Activated gamma-delta T cell (primary cell): Measurements from ENCODE around the gene PRRT1B.
A peak's percentile ranks its signal among the peaks of the same experiment; 100 is the strongest.

Source experiments
- DNase-seq: peaks from one replicate; lab custom pipeline; 2025; lab: John Stamatoyannopoulos, UW

The PRRT1B gene

DNA sequence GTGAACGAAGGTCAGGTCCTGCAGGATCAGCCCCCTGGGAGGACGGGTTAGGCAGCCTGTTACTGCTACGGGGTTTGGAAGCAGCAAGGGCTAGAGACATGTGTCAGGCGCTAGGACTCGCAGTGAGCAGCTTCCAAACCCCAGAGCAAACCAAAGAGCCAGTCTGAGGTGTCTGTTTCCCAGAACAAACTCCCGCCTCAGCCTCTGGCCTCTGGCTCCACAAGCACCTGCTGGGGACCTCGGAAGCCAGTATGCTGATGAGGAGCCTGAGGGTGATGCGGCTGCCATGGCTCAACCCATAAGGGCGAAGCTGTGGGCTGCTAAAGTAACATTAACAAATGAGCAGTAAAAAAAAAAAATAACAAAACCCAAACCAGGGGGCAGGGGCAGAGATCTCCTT, 35.0 kb downstream of the PRRT1B start:
- no peak for DNase-seq

DNA sequence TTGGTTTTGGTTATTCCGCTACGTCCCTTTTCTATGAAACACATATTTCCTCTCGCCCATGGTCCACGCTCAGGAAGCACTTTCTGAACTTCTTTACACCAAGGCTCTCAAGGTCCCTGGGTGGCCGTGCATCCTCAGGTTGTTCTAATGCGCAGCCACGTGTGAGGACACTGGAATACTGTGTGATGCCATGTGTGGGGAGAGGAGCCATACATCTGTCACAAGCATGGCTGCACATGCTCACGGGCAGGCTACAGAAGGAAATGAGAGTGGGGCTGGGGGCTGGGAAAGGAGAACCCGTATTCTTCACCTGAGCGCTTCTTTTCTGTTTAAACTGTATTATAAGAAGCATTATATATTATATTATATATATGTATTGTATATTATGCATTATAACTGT, 36.7 kb downstream of the PRRT1B start:
- no peak for DNase-seq

DNA sequence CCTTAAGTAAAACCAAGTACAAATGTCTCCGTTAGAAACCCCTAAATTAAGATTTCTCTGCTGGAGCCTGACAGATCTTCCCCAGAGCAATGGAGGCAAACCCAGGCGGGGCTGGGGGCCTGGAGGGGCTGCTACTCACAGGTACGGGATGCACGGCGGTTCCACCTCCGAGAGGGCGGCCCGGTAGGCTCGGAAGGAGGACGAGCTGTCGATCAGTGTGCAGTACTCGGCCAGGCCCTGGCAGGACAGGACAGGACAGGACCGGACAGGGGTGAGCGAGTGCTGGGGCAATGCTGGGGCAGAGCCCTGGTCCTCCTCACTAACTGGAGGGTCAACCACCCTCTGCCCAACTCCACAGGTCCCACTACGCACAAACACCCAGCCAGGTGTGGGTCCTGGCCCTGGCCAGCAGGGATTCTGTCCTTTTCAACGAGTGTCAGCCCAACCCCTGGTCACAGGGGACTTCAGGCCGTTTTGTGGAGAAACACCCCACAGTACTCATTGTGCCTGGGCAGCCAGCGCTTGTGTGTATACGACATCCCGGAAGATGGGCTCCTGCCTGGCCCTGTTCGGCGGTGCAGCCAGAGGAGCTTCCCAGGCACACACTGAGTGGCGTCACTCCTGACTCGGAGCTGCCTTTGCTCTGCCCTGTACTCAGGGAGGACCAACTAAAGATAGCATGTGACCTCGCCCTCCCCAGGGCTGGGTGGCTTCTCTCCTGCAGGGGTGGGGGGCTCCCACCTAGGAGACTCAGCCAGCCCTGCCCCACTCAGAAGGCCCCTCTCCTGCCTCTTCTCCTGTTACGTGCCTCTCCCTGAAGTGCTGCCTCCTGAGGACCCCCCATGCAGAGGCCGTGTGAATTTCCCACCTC, 37.4 kb downstream of the PRRT1B start:
- no peak for DNase-seq

DNA sequence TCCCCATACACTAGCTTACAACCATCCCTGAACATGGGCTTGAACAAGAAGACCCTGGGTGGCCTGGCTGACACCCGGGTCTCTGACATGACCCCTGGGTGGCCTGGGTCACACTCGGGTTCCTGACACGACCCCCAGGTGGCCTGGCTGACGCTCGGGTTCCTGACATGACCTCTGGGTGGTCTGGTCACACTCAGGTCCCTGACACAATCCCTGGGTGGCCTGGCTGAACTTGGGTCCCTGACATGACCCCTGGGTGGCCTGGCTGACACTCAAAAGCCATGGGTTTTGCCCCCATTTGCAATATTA, 38.0 kb downstream of the PRRT1B start:
- DNase-seq, result no peak

DNA sequence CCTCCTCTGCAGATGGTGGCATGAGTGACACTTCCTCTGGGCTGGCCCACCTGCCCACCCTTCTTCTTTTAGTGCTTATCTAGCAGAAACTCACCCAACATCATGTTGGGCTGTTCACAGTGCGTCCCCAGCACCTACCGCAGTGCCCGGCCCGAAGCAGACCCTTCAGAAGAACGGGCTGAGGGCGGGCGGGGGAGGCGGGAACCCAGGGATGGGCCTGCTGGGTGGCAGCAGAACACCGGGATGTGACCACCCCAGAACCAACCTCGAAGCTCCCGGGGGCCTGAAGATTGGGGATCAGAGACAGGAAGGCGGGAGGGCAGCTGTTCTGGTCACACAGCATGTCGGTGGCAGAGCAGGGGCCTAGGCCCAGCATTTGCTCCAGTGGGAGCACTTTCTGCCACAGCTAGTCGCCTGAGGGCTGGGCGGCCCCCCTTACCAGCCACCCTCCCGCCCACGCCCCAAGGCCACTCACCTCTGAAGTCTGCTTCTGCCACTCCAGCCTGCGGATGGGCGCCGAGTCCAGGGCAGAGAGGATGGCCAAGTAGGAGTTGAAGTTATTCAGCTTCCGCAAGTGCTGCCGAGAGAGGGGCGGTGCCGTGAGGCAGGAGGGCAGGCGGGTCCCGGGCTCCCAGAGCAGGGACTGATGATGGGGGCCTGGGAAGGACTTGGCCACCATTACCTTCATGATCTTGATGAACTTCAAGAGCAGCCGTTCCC, 38.7 kb downstream of the PRRT1B start:
- no peak for DNase-seq

DNA sequence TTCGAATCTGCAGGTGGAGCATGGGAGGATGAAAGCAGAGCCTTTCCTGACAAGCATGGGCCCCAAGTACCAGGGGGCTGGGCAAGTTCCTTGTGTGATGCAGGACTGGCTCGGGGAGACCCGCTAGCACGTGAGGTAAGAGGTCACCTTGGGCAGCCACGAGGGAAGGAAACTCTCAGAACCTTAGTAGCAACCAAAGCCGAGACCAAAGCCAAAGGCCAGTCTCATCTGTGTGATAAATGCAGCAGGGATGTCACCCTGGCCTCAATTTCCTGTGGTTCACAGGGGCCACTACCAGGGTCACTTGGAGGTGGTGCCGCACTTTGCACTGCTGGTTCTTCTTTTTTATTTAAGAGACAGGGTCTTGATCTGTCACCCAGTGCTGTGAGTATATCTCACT, 39.5 kb downstream of the PRRT1B start:
- DNase-seq, result no peak

DNA sequence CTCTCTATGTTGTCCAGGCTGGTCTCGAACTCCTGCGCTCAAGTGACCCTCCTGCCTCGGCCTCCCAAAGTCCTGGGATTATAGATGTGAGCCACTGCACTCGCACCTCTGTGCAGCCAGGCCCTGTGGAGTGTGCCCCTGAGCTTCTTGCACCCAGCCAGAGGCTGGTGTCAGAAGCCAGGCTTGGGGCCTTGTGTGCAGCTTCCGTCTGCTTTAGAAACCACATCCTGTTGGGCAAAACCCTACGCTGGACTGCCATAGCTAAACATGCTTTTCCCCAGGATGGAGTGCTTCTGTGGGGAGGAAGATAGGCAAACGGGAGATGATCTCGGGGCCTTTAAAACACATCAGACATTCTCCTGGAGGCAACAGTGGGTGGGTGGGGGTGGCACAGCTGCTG, 40.1 kb downstream of the PRRT1B start:
- DNase-seq, result no peak

DNA sequence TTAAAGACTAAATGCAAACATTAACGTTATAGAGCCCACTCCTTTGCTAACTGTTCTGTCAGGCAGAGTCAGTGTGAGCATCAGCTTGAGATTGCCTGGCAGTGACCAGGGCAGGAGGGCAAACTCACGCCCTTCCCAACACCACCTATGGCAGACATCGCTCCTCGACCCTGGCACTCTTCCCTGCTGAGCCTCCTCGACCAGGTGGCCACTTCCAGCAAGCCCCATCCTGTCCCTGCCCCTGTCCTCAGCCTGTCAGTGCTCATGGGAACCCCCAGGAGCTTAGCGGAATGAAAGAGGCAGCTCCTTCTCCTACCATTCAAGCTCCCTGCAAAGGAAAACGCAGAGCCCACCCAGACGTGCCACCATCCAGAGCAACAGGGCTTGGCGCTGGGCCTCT, 42.0 kb downstream of the PRRT1B start:
- no peak for DNase-seq

DNA sequence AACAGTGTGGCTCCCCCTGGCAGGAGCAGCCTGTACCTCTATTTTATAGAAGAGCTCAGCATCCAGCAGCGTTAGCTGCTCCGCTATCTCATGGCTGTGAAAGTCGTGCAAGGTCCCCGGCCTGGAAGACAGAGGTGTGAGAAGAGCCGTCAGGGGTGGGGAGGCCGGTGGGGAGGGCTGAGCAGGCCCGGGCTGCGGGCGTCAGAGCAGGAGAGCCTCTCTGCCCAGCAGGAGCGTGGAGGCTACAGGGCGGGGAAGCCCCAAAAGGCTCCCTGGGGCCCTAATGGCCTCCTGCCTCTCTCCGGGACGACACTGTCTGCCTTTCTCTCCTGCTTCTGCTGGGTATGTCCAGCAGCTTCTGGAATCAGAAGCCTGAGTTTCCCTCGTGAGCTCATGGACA, 42.6 kb downstream of the PRRT1B start:
- DNase-seq, result no peak

DNA sequence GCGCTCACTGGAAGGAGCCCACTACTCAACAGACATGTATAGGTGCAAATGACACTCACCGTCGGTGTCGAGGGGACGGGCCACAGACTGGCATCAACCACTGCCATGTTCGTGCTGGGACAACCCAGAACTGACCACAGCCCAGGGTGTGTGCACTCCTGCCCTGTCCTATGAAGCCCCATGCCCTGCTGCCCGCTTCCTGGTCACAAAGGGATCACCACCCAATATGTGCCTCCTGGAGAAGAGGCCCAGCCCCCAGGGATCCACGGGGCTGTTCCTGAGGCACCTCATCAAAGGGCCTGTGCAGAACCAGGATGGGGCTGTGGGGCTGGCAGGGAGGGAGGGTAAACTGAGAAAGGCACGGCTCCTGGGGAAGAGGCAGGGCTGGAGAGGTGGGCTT, 43.1 kb downstream of the PRRT1B start:
- no peak for DNase-seq

DNA sequence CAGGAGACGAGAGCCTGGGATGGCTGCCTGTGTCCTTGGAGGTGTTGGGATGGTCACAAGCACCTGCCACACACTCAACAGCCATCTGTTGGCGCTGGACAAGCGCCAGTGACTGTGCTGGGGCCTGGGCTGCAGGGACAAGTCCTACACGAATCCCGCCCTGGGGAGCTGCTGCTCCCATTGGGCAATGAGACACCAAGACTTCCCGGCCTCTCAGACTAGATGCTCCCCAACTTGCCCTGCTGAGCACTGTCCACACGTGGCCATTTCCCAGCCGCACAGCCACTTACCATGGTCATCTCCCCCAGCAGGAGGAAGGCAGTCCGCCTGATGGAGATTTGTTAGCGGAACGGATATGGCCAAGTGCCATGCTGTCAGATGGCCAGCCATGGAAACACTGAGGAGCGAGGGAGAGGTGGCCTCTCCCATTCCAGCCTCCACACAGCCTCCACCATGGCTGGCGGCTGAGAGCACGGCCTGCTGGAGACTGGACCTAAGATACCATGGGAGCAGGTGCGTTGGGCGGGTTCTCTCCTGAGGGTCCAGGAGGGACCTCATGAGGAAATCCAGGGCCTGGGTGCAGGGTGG, 43.9 kb downstream of the PRRT1B start:
- no peak for DNase-seq

DNA sequence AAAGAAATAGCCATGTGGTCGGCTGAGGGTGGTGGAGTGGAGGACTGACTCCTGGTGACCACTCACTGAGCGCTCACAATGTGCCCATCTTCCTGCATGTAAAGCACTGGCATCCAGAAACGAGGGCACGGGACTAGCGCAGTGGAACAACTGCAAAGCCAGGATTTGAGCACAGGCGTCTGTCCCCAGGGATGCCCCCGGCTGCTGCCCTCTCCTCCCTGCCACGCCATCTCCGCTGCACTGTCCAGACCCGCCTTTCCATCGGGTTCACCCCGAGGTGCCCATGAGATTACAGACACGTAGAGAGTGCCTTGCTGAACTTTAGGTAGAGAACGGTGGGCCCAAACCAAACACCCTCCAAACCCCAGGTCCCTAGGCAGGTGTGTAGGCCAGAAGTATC, 44.7 kb downstream of the PRRT1B start:
- no peak for DNase-seq

DNA sequence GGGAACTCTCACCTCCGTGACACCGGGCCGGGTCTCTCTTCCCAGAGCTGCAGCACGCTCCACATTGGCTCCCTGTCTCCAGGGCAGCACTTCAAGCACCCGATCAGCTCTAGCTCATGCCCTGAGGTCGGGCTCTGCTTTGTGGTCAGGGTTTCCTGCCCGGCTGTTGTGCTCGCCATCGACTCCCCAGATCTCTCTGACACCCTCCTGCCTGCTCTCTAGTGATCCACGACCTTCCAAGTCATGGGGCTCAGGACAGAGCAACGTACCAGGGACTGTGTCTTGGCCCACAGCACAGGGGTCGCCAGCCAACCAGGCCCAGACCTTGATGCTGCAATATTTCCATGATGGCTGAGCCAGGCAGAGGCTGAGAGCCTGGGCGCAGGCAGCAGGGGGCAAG, 45.1 kb downstream of the PRRT1B start:
- no peak for DNase-seq

DNA sequence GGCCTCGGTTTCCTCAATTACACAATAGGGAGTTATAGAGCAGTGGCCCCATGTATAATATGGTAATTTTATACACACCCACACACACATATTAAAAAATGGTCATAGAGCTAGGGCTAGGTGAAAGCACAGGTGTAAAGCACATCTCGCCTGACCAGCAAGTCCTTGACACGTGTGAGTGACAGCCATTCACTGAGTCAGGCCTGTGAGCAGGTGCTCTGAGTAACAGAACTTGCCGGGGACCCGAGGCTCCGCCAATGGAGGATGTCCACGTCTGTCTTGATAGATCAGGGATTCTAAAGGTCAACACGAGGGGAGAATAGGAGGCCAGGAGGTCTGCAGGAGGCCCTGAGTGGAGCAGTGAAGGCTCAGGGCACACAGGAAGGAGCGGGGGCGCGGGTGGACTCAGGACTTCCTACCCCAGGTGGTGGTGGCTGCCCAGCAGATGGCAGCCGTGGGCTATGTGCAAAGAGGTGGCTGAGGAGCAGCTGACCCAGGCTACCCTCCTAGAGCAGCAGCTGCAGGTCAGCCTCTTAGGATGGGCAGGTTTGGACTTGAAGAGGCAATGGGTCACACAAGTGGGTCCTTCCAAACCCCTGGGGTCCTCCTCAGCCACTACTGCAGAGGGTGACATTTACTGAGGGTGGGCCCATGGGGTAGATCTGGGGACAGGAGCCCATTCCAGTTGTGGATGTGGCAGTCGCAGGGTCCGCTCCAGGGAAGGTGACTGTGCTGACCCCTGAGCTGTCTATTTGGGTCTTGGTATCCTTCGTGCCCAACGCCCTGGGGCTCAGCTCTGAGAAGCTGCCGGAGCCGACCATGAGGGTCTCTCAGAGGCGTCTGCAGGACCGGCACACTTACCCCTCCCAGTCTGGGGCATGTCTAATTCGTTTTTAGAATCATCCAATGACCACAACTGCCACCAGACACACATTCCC, 45.9 kb downstream of the PRRT1B start:
- peak; percentile 48 for DNase-seq

DNA sequence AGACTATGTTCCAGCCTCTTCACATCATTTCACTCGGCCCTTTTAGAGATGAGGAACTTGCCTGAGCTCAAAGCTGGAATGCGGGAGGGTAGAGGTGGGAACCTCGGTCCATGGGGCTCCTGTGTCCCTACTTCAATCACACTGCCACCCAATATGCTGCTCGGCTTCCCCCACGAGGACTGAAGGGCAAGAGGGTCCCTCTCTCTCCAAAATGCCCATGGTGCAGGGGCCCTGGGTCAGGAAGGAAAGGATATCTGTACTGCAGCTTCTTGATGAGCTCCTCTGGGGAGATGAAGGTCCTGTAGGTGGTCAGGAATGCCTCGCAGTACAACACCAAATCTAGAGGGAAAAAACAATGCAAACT, 46.5 kb downstream of the PRRT1B start:
- DNase-seq, result no peak

DNA sequence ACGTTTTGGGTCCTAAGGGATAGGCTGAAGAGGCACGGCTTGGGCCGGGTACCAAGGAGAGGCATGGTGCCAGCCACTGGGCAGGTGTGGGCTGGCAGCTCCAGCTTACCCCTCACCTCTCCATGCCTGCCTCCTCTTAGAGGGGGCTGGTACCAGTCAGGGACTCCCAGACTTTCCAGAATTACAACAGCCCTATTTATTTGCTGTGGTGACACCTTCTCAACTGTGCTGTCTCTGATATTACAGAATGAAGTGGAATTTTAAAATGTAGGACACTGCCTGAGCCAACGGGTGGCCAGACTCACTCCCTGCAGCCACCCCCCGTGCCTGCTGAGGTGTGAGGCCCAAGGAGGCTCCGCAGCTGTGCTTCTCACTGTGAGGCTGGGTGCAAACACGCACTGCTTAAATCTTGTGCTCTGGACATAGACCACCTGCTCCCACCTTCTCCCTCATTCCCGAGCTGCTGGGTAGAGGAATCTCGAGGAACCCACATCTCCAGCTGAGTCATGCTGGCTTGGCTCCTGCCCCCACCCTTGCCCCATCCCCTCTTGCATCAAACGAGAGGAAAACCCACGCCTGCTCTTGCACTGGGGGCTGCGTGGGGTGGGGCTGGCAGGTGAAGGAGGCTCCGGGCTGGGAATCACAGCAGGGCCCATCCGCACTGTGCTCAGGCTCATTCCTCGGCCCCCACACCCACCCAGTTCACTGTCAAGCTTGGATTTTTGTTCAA, 47.9 kb downstream of the PRRT1B start:
- DNase-seq, result no peak

DNA sequence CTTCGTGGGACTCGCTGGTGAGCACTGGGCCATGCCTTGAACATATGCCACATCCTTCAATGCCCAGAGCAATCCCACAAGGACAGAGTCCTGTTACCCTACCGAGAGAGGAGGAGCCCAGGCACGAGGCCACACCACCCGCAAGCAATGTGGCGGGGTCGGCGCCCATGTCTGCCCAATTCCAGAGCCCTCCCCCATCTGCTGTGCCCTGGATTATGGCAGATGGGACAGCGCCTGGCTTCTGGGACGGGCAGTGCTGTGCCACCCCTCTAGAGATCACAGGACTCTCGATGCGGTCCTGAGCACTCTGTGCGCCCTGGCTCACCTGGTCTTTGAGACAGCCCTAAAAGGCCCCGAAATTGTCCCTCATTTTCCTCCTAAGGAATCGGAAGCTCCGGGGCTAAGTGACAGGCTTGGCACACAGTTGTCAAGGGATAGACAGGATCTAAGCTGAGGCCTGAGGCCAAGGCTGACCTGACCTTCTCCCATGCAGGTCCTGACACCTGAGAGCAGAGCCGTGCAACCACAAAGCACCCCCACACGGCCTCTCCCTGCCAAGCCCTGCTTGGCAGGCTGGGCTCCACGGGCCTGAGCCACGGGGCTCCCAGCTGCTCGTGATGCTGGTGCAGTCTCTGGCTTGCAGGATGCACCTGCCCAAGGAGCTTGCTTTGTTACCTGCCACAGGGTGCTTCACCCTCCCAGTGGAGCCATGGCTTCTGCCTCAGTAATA, 48.8 kb downstream of the PRRT1B start:
- no peak for DNase-seq

DNA sequence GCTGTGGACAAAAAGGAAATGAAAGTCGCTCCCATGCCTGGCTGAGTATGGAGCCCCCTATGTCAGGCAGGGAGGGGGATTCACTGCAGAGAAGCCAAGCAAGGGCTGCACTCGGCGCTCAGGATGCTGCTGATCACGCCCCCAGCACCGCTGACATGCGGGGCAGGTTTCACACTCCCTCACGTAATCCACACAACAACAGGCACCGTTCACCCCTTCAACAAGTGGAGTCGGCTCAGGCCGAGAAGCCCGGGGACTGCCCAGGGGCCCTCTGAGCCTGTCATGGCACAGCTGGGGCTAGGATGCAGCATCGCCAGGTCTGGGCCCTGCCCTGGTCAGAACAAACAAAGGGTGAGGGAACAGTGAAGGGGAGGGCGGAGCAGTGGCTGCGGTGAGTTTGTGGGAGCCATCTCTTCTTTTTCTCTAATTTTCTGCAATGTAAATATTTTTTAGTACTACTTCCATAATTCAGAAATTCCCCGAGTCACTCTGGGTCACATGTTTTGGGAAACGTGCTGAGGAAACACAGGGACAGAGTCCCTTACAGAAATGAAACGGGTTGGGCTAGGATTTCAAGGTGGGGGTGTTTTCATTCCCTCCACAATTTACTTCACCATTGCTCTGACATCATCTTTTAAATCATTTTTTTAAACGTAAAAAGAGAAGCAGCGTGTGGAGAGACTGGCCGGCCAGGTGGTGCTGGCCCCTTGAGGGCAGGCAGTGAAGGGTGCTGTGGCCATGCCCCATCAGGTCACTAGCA, 49.8 kb downstream of the PRRT1B start:
- DNase-seq, result no peak

DNA sequence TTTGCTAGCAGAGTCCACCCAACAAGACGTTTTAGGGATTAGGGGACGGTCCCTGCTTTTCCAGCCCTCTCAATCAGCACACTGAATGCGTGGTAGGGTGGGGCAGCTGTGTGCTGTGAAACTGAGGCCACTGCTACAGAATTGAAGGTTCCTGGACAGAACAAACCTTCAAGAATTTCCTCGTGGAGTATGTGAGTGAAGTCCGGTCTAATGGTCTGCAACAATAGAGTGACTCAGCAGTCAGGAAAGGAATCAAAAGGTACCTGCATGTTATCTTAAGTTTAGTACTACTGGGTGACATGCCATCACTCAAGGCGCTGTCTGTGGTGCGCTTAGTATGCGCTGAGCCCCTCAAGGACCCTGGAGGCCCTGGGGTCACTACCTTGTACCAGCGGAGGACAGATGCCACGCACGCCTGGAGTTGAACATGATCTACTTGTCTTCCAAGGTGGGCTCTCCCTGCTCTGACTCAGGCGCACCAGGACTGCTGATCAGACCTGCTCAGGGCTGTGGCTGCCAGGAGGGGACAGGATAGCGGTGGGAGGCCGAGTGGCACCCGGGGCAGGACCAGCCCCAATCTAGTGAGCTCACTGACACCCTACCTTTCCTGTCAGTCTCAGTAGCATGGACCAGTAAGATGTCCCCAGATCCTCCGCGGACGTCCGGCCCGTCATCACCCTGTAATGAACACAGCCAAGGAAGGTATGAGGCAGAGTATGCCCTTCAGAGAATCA, 50.5 kb downstream of the PRRT1B start:
- DNase-seq, result no peak

DNA sequence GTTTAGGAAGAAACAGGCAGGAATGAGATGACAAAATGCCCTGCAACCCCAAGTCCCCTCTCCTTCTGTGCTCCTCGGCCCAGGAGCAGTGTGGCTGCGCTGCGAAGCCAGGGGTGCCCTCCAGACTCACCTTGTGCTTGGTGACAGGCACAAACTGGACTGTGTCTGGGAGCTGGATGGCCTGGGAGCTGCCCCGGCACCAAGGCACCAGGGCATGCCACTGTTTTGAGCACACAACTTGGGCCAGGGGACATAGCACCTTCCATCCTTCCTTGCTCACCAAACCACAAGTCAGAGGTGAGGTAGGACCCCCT, 51.1 kb downstream of the PRRT1B start:
- DNase-seq, result no peak
